Loucy (cell line): Measurements from ENCODE around the gene PLG.
A peak's percentile ranks its signal among the peaks of the same experiment; 100 is the strongest.
"Not testable (repeated sequence)": the region's sequence is repeated elsewhere in the genome, so short reads cannot be mapped to it uniquely, and the experiment has no call there.

Experiments
- H2AFZ ChIP-seq: fragments of 200-600 bp; sonication (generic); 2 replicates; pipeline ENCODE4 v1.6.0; 2016; ENCODE audit warnings: antibody characterized with exemption, mild to moderate bottlenecking, low read length, moderate library complexity
- H3F3A ChIP-seq: fragments of 200-600 bp; 2 replicates; pipeline ENCODE4 v1.6.0; 2016; ENCODE audit warnings: antibody characterized with exemption, low read depth, mild to moderate bottlenecking
- H3K27me3 ChIP-seq: fragments of 200-600 bp; sonication (generic); 2 replicates; pipeline ENCODE4 v1.6.1; 2014; ENCODE audit warnings: low read length, mild to moderate bottlenecking; ENCODE audit not compliant: insufficient read depth, poor library complexity, severe bottlenecking
- H3K36me3 ChIP-seq: fragments of 200-600 bp; sonication (generic); 2 replicates; pipeline ENCODE4 v1.6.1; 2016; ENCODE audit warnings: low read length; ENCODE audit not compliant: insufficient read depth
- H3K4me1 ChIP-seq: fragments of 200-600 bp; sonication (generic); 2 replicates; pipeline ENCODE4 v1.5.1; 2014; ENCODE audit warnings: low read length, mild to moderate bottlenecking; ENCODE audit not compliant: insufficient read depth, poor library complexity, severe bottlenecking
- H3K4me2 ChIP-seq: fragments of 200-600 bp; sonication (generic); 2 replicates; pipeline ENCODE4 v1.6.0; 2014; ENCODE audit warnings: antibody characterized with exemption, low read length, low read depth, mild to moderate bottlenecking; ENCODE audit not compliant: poor library complexity, severe bottlenecking
- H3K4me3 ChIP-seq: fragments of 200-600 bp; sonication (generic); 2 replicates; pipeline ENCODE4 v1.5.1; 2014; ENCODE audit warnings: low read length, mild to moderate bottlenecking, mixed read lengths; ENCODE audit not compliant: poor library complexity, severe bottlenecking
- H3K79me2 ChIP-seq: fragments of 200-600 bp; sonication (generic); 2 replicates; pipeline ENCODE4 v1.6.1; 2014; ENCODE audit warnings: low read length; ENCODE audit not compliant: insufficient read depth
- H3K9ac ChIP-seq: fragments of 200-600 bp; sonication (generic); 2 replicates; pipeline ENCODE4 v1.6.0; 2014; ENCODE audit warnings: mild to moderate bottlenecking, low read depth, low read length, moderate library complexity; ENCODE audit not compliant: poor library complexity, severe bottlenecking
- H3K9me2 ChIP-seq: fragments of 200-600 bp; sonication (generic); replicated peaks from 2 replicates; pipeline ENCODE4 v1.6.1; 2016; ENCODE audit warnings: low read depth, low read length, mixed read lengths
- H3K9me3 ChIP-seq: fragments of 200-600 bp; sonication (generic); 2 replicates; pipeline ENCODE4 v1.6.1; 2014; ENCODE audit warnings: mild to moderate bottlenecking, antibody characterized with exemption, low read length, low read depth; ENCODE audit not compliant: insufficient read depth
- H4K20me1 ChIP-seq: fragments of 200-600 bp; sonication (generic); 2 replicates; pipeline ENCODE4 v1.6.0; 2014; ENCODE audit warnings: antibody characterized with exemption, low read length, mild to moderate bottlenecking; ENCODE audit not compliant: insufficient read depth, poor library complexity, severe bottlenecking
- CTCF ChIP-seq: fragments of 200-600 bp; sonication (generic); conservative IDR thresholded peaks from 2 replicates; pipeline ENCODE4 v1.5.1; 2014; ENCODE audit warnings: mild to moderate bottlenecking, antibody characterized with exemption, low read length
- EZH2phosphoT487 ChIP-seq: fragments of 200-600 bp; IDR thresholded peaks from 2 replicates; pipeline ENCODE4 v1.6.1; 2018; ENCODE audit warnings: antibody characterized with exemption, mild to moderate bottlenecking, moderate library complexity, borderline replicate concordance

PLG gene

GRCh38 chr6:160662842-160663241 is 39.2 kb upstream of the PLG start:
- H3K9me2 ChIP-seq, result no peaks in the 10 kb centered on the region
- no peak overlapping the region for H2AFZ ChIP-seq
- H3K27me3 ChIP-seq, result no peaks in the 10 kb centered on the region
- H3F3A ChIP-seq, result no peaks in the 10 kb centered on the region
- H3K9ac ChIP-seq, result no peak overlapping the region
- H3K79me2 ChIP-seq, result no peaks in the 10 kb centered on the region
- no peak for TF ChIP-seq CTCF
- TF ChIP-seq EZH2phosphoT487, result no peak
- no peaks in the 10 kb centered on the region for H3K4me1 ChIP-seq
- no peaks in the 10 kb centered on the region for H3K36me3 ChIP-seq
- H4K20me1 ChIP-seq, result no peaks in the 10 kb centered on the region
- no peak overlapping the region for H3K4me3 ChIP-seq
- H3K9me3 ChIP-seq, result no peaks in the 10 kb centered on the region
- no peak overlapping the region for H3K4me2 ChIP-seq

- not testable (repeated sequence) for H3K4me2 ChIP-seq, H3K36me3 ChIP-seq, H3K9me2 ChIP-seq, H3K4me3 ChIP-seq, H4K20me1 ChIP-seq, H2AFZ ChIP-seq, H3K9ac ChIP-seq, H3K79me2 ChIP-seq, H3K9me3 ChIP-seq, H3K27me3 ChIP-seq, H3F3A ChIP-seq, H3K4me1 ChIP-seq
Observed at GRCh38 chr6:160664198-160664597, 37.8 kb upstream of the PLG start, which contains the start of gene LPA. LPA (minus strand) TSS chr6:160664275; CDS start chr6:160664214, 61 bp downstream.

GRCh38 chr6:160667639-160668481 is 34.2 kb upstream of the PLG start:
- no peak for TF ChIP-seq EZH2phosphoT487
- TF ChIP-seq CTCF, result peak; percentile 52
- Histone ChIP-seq H3K9me2 (no peaks in the 10 kb centered on the region), H3K4me1 (no peaks in the 10 kb centered on the region), H3K27me3 (no peaks in the 10 kb centered on the region), H3K4me3 (no peak overlapping the region), H3K9me3 (no peaks in the 10 kb centered on the region), H3K4me2 (no peak overlapping the region), H3K9ac (no peak overlapping the region), H3F3A (no peaks in the 10 kb centered on the region), H2AFZ (no peak overlapping the region), H3K79me2 (no peaks in the 10 kb centered on the region), H3K36me3 (no peaks in the 10 kb centered on the region), H4K20me1 (no peaks in the 10 kb centered on the region)

- Histone ChIP-seq H3K4me3 (no peak overlapping the region), H3K9me2 (no peaks in the 10 kb centered on the region), H3K79me2 (no peaks in the 10 kb centered on the region), H2AFZ (no peak overlapping the region), H3K9ac (no peak overlapping the region), H3K36me3 (no peaks in the 10 kb centered on the region), H3K9me3 (no peaks in the 10 kb centered on the region), H3K27me3 (no peaks in the 10 kb centered on the region), H4K20me1 (no peaks in the 10 kb centered on the region), H3F3A (no peaks in the 10 kb centered on the region), H3K4me1 (no peaks in the 10 kb centered on the region), H3K4me2 (no peak overlapping the region)
- TF ChIP-seq CTCF, result no peak
- TF ChIP-seq EZH2phosphoT487, result no peak
Observed at GRCh38 chr6:160668589-160668988, 33.5 kb upstream of the PLG start.

GRCh38 chr6:160676418-160676817 is 25.6 kb upstream of the PLG start:
- not testable (repeated sequence) for H3K9me2 ChIP-seq, H2AFZ ChIP-seq, H4K20me1 ChIP-seq, H3K27me3 ChIP-seq, H3K9ac ChIP-seq, H3K4me1 ChIP-seq, H3K9me3 ChIP-seq, H3K4me3 ChIP-seq, H3K36me3 ChIP-seq, H3K79me2 ChIP-seq, H3F3A ChIP-seq, H3K4me2 ChIP-seq
